ENCODE data around the gene IMPDH1.
A peak's percentile ranks its signal among the peaks of the same experiment; 100 is the strongest.

The IMPDH1 gene

GRCh38 chr7:128359939-128360338 lies 49.8 kb downstream of the IMPDH1 start:
- H3K4me3 ChIP-seq (ENCODE audit: low read length), result no peak overlapping the region
- no peak for TF ChIP-seq CTCF (conservative IDR thresholded peaks at IDR 0.05; ENCODE audit: low read length)
- no peak for DNase-seq (ENCODE audit: low read depth)

- DNase-seq (ENCODE audit: low read depth), result no peak
- H3K4me3 ChIP-seq (ENCODE audit: low read length), result no peak overlapping the region
- no peak for TF ChIP-seq CTCF (conservative IDR thresholded peaks at IDR 0.05; ENCODE audit: low read length)
Observed at GRCh38 chr7:128359336-128359735, 50.4 kb downstream of the IMPDH1 start.

- no peak overlapping the region for H3K4me3 ChIP-seq (ENCODE audit: low read length)
- DNase-seq (ENCODE audit: low read depth), result peak; percentile 18
- TF ChIP-seq CTCF (conservative IDR thresholded peaks at IDR 0.05; ENCODE audit: low read length), result no peak
Observed at GRCh38 chr7:128358233-128358632, 51.5 kb downstream of the IMPDH1 start.

GRCh38 chr7:128357217-128357613 lies 52.6 kb downstream of the IMPDH1 start:
- DNase-seq (ENCODE audit: low read depth), result no peak
- no peak overlapping the region for H3K4me3 ChIP-seq (ENCODE audit: low read length)
- TF ChIP-seq CTCF (conservative IDR thresholded peaks at IDR 0.05; ENCODE audit: low read length), result no peak

- no peak overlapping the region for H3K4me3 ChIP-seq (ENCODE audit: low read length)
- no peak for TF ChIP-seq CTCF (conservative IDR thresholded peaks at IDR 0.05; ENCODE audit: low read length)
- no peak for DNase-seq (ENCODE audit: low read depth)
Observed at GRCh38 chr7:128356546-128357216, 53.1 kb downstream of the IMPDH1 start.

GRCh38 chr7:128353610-128354009 lies 56.2 kb downstream of the IMPDH1 start:
- no peak overlapping the region for H3K4me3 ChIP-seq (ENCODE audit: low read length)
- DNase-seq (ENCODE audit: low read depth), result no peak
- no peak for TF ChIP-seq CTCF (conservative IDR thresholded peaks at IDR 0.05; ENCODE audit: low read length)

GRCh38 chr7:128353189-128353588 lies 56.6 kb downstream of the IMPDH1 start:
- no peak overlapping the region for H3K4me3 ChIP-seq (ENCODE audit: low read length)
- no peak for DNase-seq (ENCODE audit: low read depth)
- no peak for TF ChIP-seq CTCF (conservative IDR thresholded peaks at IDR 0.05; ENCODE audit: low read length)
